CD4-positive, alpha-beta T cell (primary cell): ENCODE data around the gene KLK8. TPM values are rescaled to one million over a fixed set of nuclear protein-coding genes. Genes with fewer than 3 reads are reported as not detected.

Experiments used
- ATAC-seq: fragments of 200-7000 bp; cut with Tn5 transposase; one replicate; pipeline ENCODE4 v1.10.0; 2022; ENCODE audit warnings: mild to moderate bottlenecking; ENCODE audit not compliant: poor library complexity
- CTCF ChIA-PET: fragments of 350-600 bp; sonication (Branson Sonifier 250); formaldehyde crosslinking; loops from one replicate; lab custom pipeline; 2021; ENCODE audit warnings: antibody characterized with exemption, inconsistent platforms; lab: Charles Lee
- POLR2A ChIA-PET: fragments of 350-600 bp; sonication (Branson Sonifier 250); formaldehyde crosslinking; loops from one replicate; lab custom pipeline; 2021; ENCODE audit warnings: antibody characterized with exemption, inconsistent platforms; lab: Charles Lee
- DNase-seq, 14 experiments: peaks; one replicate each; pipeline ENCODE4 v3.0.0-alpha.2; 2013 to 2020; ENCODE audit warnings: mixed read lengths in 2 of 14
- H3K27ac ChIP-seq, 2 donors: one replicate each; pipeline versions ENCODE4 v1.5.1 to v1.7.0; 2013; ENCODE audit warnings: low read length in 2 of 2, low read depth in 1 of 2, mild to moderate bottlenecking in 1 of 2
- H3K27me3 ChIP-seq, 2 experiments: 1 replicate in 1 of 2; 2 replicates in 1 of 2; pipeline versions ENCODE4 v1.6.1 to v1.7.0; 2013; ENCODE audit warnings: low read length in 2 of 2, control low read depth in 1 of 2, mild to moderate bottlenecking in 1 of 2, moderate library complexity in 1 of 2; ENCODE audit not compliant: insufficient read depth in 2 of 2, control insufficient read depth in 1 of 2
- H3K36me3 ChIP-seq: one replicate; pipeline ENCODE4 v1.6.1; 2013; ENCODE audit warnings: low read length, control low read depth; ENCODE audit not compliant: insufficient read depth
- H3K4me1 ChIP-seq: one replicate; pipeline ENCODE4 v1.6.1; 2013; ENCODE audit warnings: low read length, control low read depth; ENCODE audit not compliant: insufficient read depth
- H3K4me3 ChIP-seq: one replicate; pipeline ENCODE4 v1.5.1; 2013; ENCODE audit warnings: mild to moderate bottlenecking, low read length, moderate library complexity
- H3K9me3 ChIP-seq, 2 experiments: 1 replicate in 1 of 2; 2 replicates in 1 of 2; pipeline versions ENCODE4 v1.6.1 to v1.7.0; 2013; ENCODE audit warnings: low read length in 2 of 2, mild to moderate bottlenecking in 2 of 2, control low read depth in 1 of 2, moderate library complexity in 1 of 2; ENCODE audit not compliant: control insufficient read depth in 1 of 2, insufficient read depth in 1 of 2
- H3K27ac Mint-ChIP-seq: one replicate; pipeline ENCODE4 v1.8.0; 2020; ENCODE audit warnings: mixed read lengths
- H3K27me3 Mint-ChIP-seq: one replicate; pipeline ENCODE4 v1.8.0; 2021; ENCODE audit warnings: mixed read lengths
- H3K36me3 Mint-ChIP-seq: one replicate; pipeline ENCODE4 v1.8.0; 2021; ENCODE audit warnings: low read depth, mixed read lengths
- H3K4me1 Mint-ChIP-seq: one replicate; pipeline ENCODE4 v1.8.0; 2021; ENCODE audit warnings: low read depth, mixed read lengths
- H3K4me3 Mint-ChIP-seq: one replicate; pipeline ENCODE4 v1.8.0; 2020; ENCODE audit warnings: mild to moderate bottlenecking, mixed read lengths
- H3K9me3 Mint-ChIP-seq: one replicate; pipeline ENCODE4 v1.8.0; 2020; ENCODE audit warnings: mixed read lengths
- intact Hi-C, 2 experiments: fragments of 100-400 bp; cut with DNase I in 1 of 2; cut with micrococcal nuclease in 1 of 2; formaldehyde crosslinking; loops; one replicate each; pipeline versions ENCODE4 v1.15.1 to v1.9.0; 2023 to 2025; cut with DNase I, micrococcal nuclease
- total RNA-seq, 174 experiments: library from RNA in 2 of 174; stranded (reverse) in 2 of 174; gene quantifications; one replicate each; pipeline ENCODE4 v1.2.3 and lab custom pipeline; 2021 to 2026
- TF ChIP-seq, protein P1 (sequence below): fragments of 200-600 bp; IDR thresholded peaks from one replicate; pipeline ENCODE4 v1.8.0; 2022; ENCODE audit warnings: antibody characterized with exemption, mild to moderate bottlenecking

KLK8 gene
- total RNA-seq, 2 experiments from 2014 or later = not detected

- H3K27ac Mint-ChIP-seq = no peak overlapping the region
- CTCF ChIA-PET = no interaction called here
- no peaks in the 10 kb centered on the region for H3K4me1 Mint-ChIP-seq
- Histone ChIP-seq H3K27me3 (peaks cover 3 to 6% of the 10 kb centered on the region in 2 experiments), H3K4me3 (no peak overlapping the region), H3K4me1 (no peaks in the 10 kb centered on the region), H3K9me3 (peaks cover 0 to 4% of the 10 kb centered on the region in 2 experiments), H3K27ac (no peak overlapping the region), H3K36me3 (no peaks in the 10 kb centered on the region)
- H3K9me3 Mint-ChIP-seq = no peaks in the 10 kb centered on the region
- H3K27me3 Mint-ChIP-seq = peaks cover 4% of the 10 kb centered on the region
- no peaks in the 10 kb centered on the region for H3K36me3 Mint-ChIP-seq
- intact Hi-C loops = no loop called here
- no peak overlapping the region for H3K4me3 Mint-ChIP-seq
- POLR2A ChIA-PET = no interaction called here
- no peak for DNase-seq
- TF ChIP-seq, protein P1, sequence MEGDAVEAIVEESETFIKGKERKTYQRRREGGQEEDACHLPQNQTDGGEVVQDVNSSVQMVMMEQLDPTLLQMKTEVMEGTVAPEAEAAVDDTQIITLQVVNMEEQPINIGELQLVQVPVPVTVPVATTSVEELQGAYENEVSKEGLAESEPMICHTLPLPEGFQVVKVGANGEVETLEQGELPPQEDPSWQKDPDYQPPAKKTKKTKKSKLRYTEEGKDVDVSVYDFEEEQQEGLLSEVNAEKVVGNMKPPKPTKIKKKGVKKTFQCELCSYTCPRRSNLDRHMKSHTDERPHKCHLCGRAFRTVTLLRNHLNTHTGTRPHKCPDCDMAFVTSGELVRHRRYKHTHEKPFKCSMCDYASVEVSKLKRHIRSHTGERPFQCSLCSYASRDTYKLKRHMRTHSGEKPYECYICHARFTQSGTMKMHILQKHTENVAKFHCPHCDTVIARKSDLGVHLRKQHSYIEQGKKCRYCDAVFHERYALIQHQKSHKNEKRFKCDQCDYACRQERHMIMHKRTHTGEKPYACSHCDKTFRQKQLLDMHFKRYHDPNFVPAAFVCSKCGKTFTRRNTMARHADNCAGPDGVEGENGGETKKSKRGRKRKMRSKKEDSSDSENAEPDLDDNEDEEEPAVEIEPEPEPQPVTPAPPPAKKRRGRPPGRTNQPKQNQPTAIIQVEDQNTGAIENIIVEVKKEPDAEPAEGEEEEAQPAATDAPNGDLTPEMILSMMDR = no peak
- no peak for ATAC-seq
Observed at GRCh38 chr19:51043497-51043896, 42.1 kb upstream of the KLK8 start.

DNA sequence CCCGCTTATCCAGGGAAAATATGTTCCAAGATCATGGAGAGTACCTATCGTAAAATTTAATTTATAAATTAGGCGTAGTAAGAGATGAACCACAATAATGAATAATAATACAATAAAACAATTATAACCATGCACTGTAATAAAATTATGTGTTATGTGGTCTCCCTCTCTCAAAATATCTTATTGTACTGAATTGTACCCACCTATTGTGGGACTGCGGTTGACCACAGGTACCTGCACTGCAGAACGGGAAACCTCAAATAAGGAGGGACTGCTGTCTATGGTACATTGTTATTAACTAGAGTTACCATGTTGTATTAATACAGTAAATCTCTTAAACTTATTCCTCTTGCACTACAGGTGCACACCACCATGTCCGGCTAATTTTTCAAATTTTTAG, 38.7 kb upstream of the KLK8 start:
- ATAC-seq = no peak
- Mint-ChIP-seq H3K4me1 (no peaks in the 10 kb centered on the region), H3K4me3 (no peak overlapping the region), H3K36me3 (no peaks in the 10 kb centered on the region), H3K27me3 (no peaks in the 10 kb centered on the region), H3K27ac (no peak overlapping the region), H3K9me3 (no peaks in the 10 kb centered on the region)
- Histone ChIP-seq H3K36me3 (no peaks in the 10 kb centered on the region), H3K27me3 (no peaks in the 10 kb centered on the region), H3K27ac (no peak overlapping the region), H3K9me3 (peaks cover 0 to 4% of the 10 kb centered on the region in 2 experiments), H3K4me1 (no peaks in the 10 kb centered on the region), H3K4me3 (no peak overlapping the region)
- intact Hi-C loops = no loop called here
- ChIA-PET POLR2A (no interaction called here), CTCF (no interaction called here)
- TF ChIP-seq, protein P1 = no peak
- DNase-seq = no peak

DNA sequence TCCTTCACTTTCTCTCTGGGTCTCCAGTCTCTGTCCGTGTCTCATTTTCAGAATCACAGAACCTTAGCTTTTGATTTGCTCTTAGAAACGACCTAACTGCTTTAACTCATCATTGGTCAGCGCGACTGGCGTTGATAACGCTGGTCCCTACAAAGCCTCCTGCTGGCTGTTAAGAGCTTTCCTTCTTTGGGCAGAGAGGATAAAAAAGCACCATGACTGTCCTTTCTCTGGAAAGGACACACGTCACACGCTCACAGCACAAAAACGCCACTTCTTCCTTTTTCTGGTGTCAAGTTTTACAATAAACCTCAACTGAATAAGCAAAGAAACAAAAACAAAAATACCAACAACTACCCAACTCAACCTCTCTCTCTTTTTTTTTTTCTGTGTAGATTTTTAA, 35.1 kb upstream of the KLK8 start:
- intact Hi-C loops = no loop called here
- H3K27me3 Mint-ChIP-seq = peaks cover 15% of the 10 kb centered on the region
- H3K27ac Mint-ChIP-seq = no peak overlapping the region
- Histone ChIP-seq H3K9me3 (peaks cover 0 to 8% of the 10 kb centered on the region in 2 experiments), H3K27ac (no peak overlapping the region), H3K4me1 (no peaks in the 10 kb centered on the region), H3K36me3 (no peaks in the 10 kb centered on the region), H3K4me3 (no peak overlapping the region), H3K27me3 (peaks cover 0 to 2% of the 10 kb centered on the region in 2 experiments)
- no peaks in the 10 kb centered on the region for H3K36me3 Mint-ChIP-seq
- TF ChIP-seq, protein P1 = no peak
- ChIA-PET CTCF (no interaction called here), POLR2A (no interaction called here)
- no peak for DNase-seq
- no peaks in the 10 kb centered on the region for H3K4me1 Mint-ChIP-seq
- H3K4me3 Mint-ChIP-seq = no peak overlapping the region
- ATAC-seq = no peak
- no peaks in the 10 kb centered on the region for H3K9me3 Mint-ChIP-seq
